Epithelial cell of esophagus (primary cell): Measurements from ENCODE around the gene TECTB.

Experiments used
- DNase-seq: peaks from one replicate; pipeline ENCODE4 v3.0.0; 2010; ENCODE audit warnings: low read depth
- H3K4me3 ChIP-seq: 2 replicates; pipeline ENCODE4 v1.5.1; 2011; ENCODE audit warnings: mild to moderate bottlenecking, low read length, control low read depth
- TF ChIP-seq, protein P1 (sequence below): IDR thresholded peaks from 2 replicates; pipeline ENCODE4 v1.5.1; 2011; ENCODE audit warnings: low read depth, mild to moderate bottlenecking, low read length, control low read depth, inconsistent platforms; ENCODE audit not compliant: insufficient read depth; ENCODE audit errors: missing control alignments

The TECTB gene

DNA sequence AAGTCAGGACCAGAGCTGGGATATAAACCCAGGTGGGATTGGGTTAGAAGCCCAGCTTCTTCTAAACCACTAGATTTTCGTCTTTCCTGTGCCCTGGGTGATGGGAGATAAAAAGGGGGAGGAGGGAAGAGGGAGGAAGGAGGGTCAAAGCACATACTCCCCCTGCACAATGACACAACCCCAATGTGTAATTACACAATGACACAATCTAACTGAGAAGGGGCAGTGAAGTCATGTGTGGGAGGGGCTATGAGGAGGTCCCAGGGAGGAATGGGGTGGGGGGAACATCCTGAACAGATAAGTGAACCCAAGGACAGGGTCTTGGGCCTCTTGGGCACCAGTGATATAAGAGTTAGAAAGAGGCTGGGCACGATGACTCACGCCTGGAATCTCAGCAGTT, 44.5 kb downstream of the TECTB start:
- TF ChIP-seq, protein P1, sequence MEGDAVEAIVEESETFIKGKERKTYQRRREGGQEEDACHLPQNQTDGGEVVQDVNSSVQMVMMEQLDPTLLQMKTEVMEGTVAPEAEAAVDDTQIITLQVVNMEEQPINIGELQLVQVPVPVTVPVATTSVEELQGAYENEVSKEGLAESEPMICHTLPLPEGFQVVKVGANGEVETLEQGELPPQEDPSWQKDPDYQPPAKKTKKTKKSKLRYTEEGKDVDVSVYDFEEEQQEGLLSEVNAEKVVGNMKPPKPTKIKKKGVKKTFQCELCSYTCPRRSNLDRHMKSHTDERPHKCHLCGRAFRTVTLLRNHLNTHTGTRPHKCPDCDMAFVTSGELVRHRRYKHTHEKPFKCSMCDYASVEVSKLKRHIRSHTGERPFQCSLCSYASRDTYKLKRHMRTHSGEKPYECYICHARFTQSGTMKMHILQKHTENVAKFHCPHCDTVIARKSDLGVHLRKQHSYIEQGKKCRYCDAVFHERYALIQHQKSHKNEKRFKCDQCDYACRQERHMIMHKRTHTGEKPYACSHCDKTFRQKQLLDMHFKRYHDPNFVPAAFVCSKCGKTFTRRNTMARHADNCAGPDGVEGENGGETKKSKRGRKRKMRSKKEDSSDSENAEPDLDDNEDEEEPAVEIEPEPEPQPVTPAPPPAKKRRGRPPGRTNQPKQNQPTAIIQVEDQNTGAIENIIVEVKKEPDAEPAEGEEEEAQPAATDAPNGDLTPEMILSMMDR, result no peak
- no peak for DNase-seq
- no peak overlapping the region for H3K4me3 ChIP-seq

GRCh38 chr10:112330162-112330561, 47.0 kb downstream of the TECTB start:
- TF ChIP-seq, protein P1, result no peak
- DNase-seq, result peak; percentile 2

GRCh38 chr10:112330607-112331160, 47.5 kb downstream of the TECTB start:
- no peak overlapping the region for H3K4me3 ChIP-seq
- no peak for DNase-seq
- TF ChIP-seq, protein P1, result no peak

More at GRCh38 chr10:112330162-112330561, 47.0 kb downstream of the TECTB start:
- no peak overlapping the region for H3K4me3 ChIP-seq

DNA sequence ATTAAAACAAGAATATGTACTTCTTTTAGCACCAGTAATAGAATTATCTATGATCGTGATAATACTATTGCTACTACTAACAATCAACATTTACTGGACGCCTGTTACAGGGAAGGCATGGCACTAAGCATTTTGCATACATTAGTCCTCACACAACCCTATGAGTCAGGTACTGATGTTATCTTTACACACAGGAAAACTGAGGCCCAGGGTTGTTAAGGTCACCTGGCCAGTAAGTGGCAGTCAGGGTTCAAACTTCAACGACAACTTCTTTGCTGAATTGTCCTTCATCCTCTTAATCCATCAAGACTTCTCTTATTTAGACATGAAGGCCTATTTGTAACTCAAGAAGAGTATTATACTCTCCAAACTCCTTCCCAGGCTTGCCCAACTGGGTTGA, 48.8 kb downstream of the TECTB start:
- TF ChIP-seq, protein P1, result no peak
- no peak for DNase-seq

DNA sequence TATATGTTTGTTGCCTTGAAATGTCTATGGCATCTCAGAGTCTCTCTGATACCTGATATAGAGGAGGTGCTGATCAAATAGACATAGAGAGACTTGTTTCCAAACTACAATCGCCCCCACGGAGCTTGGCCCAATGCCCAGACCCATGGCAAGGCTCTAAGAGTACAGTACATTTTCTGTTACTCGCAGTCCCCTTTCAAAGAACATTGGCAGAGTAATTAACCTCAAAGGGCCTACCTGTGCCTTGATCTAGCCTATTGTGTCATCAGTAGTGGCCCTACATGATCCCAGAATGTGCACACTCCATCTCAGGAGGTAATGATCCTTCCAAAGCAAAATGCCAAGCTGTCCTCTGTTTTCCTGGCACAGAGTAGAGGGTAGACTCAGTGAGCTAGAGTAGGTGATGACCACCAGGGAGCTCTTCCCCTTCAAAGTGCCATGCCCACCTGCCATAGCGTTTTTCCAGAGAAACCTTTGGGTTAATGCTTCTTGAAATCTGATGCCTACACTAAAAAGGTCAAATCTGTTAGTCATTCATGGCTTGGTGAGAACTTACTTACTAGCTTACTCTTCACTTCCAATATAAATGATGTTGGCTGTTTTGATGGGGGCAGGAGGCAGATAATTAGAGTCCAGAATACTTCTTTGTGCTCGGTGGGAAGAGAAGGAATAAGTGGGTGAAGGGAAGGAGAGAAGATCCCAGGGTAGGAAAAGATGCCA, 49.5 kb downstream of the TECTB start:
- no peak overlapping the region for H3K4me3 ChIP-seq
- DNase-seq, result no peak
- TF ChIP-seq, protein P1, result no peak

More for the DNA sequence above, 48.8 kb downstream of the TECTB start:
- H3K4me3 ChIP-seq, result no peak overlapping the region

- no peak for DNase-seq
- H3K4me3 ChIP-seq, result no peak overlapping the region
- TF ChIP-seq, protein P1, result no peak
These were observed 50.3 kb downstream of the TECTB start for GRCh38 chr10:112333452-112333851.

DNA sequence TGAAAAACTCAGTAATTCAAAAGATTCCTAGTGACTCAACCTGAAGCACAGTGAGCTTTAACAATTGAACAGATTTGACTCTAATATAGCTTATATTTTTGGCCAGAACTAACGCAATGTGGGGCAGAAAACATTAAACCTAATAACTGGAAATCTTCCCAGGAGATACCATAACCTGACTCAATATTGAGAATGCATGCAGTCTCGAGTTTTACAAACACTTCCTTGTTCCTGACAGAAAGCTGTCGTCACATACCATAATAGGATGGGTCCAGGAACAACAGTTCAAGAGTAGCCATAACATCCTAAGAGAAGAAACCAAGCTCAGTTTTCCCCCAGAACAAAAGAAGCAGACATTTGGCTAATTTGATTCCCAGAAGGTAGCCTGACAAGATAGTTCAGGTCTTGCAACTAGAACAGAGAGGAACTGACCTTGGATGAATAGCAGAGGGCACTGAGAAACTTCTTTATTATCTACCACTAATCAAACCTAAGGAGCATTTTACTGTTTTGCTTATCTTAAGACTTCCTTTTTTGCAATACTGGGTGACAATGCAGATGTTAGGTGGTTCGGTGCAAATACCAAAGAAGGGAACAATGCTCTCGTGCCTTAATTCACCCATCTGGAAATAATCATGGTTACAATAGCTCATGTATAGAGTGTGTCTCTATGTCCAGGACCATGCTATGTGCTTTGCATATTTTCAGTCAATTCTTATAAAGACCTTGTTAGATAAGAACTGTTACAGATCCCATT, 52.1 kb downstream of the TECTB start:
- no peak overlapping the region for H3K4me3 ChIP-seq
- TF ChIP-seq, protein P1, result no peak
- peak; percentile 18 for DNase-seq
